ENCODE data around the gene RGS11.

Gene RGS11

DNA sequence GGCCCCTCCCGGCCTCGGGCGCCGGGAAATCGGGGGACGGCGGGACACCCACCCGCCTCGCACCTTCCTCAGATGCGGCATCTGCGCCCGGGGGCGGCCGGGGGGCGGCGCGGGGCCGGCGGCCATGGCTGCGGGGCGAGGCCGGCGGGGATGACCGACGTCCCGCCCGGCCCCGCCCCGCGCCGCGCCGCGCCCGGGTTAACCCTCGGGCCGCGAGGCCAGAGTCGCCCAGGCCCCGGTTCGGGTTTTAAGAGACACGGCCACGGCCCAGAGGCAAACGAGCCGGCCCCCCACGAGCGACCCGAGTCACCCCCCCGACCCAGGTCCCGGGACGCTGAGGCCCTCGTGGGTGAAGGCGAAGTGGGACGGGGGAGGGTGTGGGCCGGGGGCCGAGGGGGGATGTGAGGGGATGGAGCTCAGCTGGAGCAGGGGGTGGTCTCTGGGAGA lies at the start of gene RGS11:
Gene RGS11 (minus strand): TSS at position 159 of the 447 bp plus-strand sequence. CDS start 33 bp downstream, at position 126.
- DNase-seq, result no peak

DNA sequence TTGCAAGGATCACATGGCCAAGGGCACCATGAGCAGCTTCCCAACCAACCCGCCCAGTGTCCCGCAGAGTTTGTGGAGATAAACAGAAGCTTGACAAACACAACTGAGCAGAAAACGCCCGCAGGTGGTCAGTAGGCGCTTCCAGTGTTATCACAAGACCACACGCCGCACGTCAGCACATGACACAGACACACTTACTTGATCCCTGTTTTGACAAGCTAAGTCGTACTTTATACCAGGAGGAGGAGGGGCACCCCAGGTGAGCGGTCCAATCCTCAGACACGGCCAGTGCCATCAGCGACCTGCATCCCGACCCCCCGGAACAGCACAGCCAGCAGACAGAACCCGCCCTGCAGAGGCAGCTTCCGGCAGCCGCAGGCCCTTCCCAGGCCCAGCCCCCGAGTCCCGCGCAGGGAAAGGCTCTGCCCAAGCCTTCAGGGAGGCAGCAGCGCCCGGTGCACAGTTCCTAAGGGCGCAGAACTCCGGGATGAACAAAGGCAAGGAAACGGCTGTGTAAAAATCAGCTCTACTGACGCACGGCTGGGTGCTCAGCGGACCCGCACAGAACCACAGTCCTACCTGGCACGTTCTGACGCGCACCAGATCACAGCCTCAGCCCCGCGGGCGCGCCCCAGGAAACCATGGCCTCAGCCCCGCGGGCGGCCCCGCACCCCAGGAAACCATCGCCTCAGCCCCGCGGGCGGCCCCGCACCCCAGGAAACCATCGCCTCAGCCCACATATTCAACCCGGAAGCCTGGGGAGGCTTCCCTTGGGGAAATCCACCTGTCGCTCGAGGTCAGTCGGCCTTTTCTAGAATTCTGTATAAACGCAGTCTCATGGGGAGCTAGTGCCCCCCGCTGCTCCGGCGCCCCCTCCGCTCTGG lies 48.9 kb upstream of the RGS11 start:
- DNase-seq, result no peak

DNA sequence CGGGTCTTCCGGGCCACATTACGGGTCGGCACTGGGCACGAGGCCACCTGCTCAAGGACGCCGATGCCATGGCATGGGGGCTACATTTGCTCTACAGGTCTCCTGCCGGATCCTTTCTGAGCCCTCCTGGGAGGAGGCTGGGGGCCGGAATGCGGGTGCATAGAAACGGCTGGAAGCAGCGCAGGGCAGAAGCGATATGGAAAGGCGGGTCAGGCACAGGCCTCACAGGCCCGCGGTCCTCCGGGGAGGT lies 48.4 kb upstream of the RGS11 start:
- no peak for DNase-seq

DNA sequence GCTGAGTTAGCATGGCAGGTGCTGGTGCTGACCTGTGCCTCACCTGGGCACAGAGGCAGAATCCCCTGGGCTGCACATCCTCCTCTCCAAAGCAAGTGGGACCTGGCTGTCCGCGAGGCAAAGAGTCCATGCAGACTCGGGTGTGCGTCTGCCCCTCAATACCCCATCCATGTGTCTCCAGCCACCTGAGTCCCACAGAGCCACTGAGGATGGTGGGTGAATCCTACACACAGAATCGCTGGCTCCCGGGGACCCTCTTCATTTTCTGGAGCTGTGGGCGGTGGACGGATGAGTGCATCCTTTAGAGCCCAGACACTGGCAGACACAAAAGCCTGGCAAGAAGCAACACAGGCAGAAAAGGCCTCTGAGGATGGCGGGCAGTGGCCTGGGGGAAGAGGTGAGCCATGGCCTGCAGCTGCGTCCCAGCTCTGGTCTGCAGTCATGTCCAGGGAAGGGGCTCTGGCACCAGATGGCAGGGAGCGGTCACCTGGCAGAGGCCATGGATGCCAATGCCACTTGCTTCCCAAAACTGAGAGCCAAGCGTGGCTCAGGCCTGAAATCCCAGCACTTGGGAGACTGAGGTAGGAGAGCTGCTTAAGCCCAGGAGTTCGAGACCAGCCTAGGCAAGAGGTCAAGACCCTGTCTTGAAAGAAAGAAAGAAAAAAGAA lies 46.9 kb upstream of the RGS11 start:
- DNase-seq, result no peak

DNA sequence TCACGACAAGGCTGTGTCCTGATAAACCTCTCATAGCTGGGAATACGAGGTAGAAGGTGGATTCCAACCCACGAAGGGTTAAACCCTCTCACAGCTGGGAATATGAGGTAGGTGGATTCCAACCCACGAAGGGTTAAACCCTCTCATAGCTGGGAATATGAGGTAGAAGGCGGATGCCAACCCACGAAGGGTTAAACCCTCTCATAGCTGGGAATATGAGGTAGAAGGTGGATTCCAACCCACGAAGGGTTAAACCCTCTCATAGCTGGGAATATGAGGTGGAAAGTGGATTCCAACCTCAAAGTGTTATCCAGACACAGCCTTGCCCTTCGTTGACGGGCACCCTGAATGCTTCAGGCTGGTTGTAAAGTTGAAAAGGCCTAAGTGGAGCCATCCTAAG lies 45.8 kb upstream of the RGS11 start:
- no peak for DNase-seq

DNA sequence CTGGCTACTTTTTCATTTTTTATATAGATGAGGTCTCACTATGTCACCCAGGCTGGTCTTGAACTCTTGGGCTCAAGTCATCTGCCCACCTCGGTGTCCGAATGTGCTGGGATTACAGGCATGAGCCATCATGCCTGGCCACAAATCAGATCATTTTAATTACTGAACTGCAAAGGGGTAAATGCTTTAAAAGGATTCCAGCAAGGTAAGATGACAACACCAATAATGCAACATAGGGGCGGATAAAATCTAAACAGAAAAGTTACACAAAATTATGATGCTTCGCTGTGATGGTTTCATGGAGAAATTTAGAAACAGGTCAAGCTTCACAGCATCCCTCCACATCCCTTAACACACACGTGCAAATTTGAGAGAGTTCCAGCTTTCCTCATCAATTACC lies 44.5 kb upstream of the RGS11 start:
- no peak for DNase-seq

DNA sequence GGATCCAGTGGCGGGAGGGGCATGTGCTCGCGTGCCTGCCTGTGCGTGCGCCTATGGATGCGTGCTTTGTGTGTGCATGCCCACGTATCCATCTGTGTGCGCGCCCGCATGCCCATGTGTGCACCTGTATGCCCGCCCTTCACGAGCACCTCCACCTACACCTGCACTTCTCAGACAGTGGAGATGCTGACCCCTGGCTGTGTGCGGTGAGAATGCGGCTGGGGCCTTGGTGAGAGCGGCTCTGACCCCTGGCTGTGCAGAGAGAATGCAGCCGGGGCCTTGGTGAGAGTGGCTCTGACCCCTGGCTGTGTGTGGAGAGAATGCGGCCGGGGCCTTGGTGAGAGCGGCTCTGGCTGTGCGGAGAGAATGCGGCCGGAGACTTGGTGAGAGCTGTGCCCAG lies 42.9 kb upstream of the RGS11 start:
- DNase-seq, result no peak

DNA sequence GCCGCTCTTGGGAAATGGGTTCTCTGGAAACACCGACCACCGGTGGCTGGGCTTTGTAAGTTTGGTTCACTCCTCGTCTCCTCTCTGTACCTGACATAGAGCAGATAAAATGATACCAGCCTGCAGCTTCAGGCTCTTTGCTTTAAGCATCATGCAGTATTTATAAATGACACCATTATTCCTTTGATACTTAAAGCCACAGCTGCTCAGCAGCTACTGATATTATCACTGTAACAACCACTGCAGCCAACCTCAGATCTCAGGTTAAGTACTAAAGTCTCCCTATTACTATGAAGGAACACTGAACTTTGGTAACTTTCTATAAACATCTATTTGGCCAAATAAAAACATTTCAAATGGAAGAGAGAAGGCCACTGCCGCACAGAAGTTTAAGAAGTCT lies 41.8 kb upstream of the RGS11 start:
- no peak for DNase-seq

DNA sequence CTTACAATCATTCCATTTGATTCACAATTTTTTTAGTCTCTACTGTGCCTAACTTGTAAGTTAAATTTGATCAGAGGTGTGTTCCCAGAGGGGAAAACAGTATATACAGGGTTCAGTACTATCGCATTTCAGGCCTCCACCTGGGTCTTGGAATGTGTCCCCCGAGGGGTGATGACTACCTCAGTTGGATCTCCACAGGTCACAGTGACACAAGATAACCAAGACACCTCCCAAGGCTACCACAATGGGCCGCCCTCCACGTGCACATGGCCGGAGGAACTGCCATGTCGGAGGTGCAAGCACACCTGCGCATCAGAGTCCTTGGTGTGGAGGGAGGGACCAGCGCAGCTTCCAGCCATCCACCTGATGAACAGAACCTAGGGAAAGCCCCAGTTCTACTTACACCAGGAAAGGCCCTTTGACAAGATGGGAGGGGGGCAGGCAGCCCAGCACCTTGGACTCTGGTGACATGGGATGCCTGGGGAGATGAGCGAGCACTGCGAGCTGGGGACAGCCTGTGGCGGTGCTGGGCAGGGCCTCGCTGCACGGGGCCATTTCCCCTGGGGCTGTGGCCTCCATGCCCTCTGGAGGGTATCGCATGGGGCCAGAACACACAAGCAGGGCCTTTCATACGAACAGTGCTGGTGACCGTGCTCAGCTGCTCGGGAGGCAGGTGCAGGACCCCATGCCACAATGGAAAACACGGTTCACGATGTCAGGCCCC lies 41.2 kb upstream of the RGS11 start:
- no peak for DNase-seq

DNA sequence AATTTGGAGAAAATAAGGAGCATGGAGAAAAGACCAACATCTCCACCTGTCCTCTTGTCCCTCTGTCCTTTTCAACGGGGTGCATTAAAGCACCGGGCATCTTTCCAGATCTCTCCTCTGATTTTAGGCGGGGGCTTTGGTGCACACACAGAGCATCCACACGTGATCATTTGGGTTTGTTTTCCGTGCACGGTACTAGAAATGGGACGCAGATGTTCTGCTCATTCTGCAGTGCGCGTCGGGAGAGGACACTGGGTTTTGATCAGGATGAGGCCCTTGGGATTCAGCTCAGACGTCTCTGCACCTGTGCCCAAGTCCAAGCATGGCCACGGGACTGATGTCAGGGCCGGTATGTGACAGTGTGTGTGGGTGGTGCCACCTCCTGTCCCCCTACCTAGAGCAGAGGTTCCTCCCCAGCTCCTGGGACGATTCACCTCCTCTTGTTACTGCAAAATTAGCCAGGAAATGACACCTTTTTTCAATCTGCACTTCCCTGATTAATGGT lies 39.1 kb upstream of the RGS11 start:
- no peak for DNase-seq

DNA sequence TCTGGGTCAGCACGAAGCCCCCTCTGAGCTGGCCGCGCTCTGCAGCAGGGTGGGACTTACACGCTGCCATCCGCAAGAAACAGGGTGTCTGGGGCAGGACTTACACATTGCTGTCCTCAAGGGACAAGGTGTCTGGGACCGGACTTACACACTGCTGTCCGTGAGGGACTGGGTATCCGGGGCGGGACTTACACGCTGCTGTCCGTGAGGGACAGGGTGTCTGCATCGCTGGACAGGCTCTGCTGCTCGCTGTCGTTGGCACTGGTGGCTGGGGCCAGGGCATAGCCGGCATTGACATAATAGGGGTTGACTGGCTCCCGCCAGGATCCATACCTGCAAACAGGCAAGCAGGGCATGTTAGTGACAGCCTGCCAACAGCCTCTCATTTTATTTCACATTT lies 38.6 kb upstream of the RGS11 start:
- DNase-seq, result no peak

DNA sequence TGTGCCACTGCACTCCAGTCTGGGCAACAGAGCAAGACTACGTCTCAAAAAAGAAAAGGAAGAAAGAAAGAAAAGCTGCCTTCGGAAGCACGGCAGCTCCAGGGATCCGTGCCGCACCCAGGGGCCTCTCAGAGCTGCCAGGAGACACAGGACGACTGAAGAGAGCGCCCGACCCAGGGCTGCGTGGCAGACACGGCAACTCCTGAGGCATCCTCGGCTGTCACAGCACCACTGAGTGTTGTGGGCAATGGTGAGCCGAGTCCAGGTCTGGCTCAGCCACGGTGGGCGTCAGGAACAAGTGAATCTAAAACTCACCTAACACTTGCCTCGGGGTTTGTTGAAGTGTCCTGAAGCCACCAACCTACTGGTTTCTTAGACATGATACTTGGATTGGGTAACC lies 36.0 kb upstream of the RGS11 start:
- no peak for DNase-seq

DNA sequence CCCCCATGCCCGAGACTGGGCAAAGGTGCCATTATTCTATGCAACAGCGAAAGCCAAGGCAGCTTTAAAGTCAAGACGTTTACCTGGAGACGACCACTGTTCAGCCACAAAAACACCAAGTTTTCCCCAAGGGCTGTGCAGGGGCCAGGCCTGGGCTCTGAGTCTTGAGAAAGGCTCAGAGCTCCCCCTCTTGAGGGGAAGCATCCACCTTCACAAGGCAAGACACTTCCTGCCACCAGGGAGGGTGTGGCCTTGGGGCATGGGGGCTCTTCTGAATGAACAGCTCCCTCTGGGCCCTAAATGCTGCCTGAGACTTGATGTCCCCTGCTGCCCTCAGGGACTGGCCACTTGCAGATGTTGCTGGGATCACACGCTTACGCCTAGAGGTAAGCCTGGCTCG lies 33.7 kb upstream of the RGS11 start:
- DNase-seq, result no peak

DNA sequence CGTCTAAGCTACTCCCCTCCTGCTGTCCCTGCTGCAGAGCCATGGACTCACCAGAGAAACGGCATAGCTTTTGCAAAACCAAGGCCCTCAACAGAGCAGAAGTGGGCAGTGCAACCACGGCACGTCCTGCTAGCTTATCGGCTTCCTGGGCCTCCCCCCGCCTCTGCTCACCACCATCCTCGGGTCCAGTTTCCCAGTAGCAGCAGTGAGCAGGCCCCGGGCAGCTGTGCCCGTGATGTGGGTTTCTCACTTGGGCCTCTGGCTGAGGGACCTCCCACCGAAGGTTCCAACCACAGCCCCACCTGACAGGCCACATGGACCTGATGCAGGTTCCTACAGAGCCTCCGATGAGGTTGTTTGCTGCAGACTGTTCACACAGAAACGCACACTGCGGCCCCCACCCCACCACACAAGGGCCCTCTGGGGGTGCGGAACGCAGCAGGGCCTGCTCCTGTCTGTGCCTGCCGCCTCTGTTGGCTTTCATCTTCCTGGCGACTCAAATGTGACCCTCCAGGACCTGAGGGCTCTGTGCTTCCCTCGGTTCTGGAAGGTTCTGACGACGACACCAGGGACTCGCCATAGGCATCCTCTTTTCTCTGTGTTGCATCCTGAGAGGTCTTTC lies 32.1 kb upstream of the RGS11 start:
- DNase-seq, result no peak

DNA sequence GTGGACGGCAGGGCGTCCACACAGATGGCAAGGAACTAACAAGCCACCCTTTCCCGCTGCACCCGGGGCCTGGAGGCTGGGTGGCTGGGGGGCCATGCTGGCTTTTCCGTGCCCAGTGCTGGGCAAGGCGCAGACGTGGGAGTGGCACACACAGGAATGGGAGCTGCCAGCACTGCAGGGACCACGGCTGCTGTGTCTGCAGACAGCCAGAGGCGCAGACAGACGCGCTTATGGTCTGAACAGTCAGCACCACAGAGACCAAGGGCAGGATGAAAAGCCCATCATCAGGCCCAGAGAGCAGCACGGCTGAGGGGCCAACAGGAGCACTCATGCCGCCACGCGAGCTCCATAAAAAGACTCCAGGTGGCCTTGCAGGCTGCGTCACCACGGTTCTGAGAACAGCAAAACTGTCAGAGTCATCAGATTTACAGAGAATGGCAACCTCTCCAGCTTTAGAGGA lies 31.2 kb upstream of the RGS11 start:
- DNase-seq, result no peak

DNA sequence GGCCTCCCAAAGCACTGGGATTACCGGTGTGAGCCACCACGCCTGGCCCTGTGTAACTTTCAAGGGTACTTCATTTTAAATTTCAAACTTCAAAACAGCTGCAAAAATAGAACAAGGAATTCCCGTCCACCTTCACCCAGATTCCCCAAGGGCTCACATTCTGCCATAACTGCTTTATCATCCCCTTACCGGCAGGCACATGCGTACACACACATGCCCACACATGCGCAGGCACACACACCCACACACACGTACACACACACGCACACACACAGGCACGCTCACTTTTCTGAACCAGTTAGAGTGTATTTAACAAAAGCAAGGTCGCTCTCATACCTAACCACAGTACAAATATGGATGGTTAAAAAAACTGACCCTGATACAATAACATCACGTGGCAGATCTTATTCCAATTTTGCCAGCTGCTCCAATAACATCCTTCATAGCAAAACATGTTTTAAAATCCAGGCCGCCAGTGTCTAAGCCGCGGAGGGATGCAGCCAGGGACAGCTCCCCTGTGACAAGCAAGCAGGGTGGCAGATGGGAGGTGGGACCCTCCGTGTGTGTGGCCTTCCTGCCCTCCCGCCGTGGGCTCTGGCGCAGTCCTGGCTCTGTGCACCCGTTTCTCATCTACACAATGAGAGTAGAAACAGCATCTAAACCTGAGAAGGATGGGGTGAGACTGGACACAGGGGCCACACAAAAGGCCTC lies 30.3 kb upstream of the RGS11 start:
- DNase-seq, result no peak

DNA sequence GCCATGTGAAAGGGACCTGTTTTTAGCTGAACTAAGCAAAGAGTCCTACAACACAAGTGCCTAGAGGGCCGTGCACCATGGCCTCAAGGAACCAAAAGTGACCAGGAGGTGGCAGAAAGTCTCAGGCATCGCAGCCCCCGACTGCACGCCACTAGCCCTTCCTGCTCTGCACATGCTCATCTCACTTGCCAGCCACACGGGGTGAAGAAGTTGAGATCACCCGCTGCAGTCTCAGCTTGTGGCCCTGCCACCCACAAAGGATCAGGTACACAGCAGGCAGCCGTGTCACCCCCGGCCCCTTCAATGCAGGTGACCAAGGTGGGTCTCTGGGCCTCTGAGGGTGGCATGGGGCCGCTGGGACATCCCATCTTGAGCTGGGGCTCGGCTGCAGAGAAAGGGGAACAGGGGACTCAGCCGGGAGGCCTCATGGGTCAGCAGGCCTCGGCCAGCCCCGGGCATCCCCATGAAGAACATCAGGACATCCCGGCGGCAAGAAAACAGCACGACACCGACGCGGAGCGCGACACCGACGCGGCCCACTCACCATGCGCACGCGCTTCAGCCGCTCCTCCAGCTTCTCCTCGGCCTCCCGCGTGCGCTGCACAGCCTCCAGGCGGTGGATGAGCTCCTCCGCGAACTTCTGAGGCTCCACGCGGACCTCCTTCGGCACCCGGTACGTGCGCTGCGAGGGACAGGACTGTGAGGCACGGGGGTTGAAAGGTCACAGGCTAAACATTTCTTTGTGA lies 28.2 kb upstream of the RGS11 start:
- DNase-seq, result no peak

DNA sequence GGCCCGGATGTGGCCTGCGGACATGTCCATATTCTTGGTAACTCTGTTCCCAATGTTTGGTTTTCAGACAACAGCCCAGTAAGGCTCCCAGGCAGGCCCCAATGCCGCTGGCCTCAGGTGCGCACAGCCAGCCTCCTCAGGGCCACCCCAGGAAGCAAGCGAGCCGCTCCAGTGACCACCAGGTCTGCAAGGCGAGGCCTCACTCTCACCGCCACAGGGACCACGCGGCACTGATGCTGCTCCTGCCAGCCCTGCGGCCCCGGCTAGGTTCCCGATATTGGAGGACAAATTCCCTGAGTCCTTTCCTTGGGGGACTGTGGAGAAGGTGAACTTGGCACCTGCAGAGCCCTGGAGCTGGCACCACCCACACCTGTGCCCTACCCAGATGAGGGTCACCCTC lies 26.2 kb upstream of the RGS11 start:
- no peak for DNase-seq

DNA sequence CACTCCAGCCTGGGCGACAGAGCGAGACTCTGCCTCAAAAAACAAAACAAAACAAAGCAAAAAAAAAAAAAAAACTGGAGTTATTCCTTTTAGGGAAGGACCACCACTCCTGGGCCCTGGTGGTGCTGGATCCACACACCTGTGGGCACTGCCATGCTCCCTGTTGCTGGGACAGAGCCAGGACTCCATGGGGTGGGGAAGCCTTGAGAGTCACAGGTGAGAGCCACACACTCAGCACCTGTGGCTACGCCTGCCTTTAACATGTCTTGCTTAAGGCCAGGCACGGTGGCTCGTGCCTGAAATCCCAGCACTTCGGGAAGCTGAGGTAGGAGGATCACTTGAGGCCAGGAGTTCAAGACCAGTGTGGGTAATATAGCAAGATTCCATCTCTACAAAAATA lies 25.5 kb upstream of the RGS11 start:
- no peak for DNase-seq

DNA sequence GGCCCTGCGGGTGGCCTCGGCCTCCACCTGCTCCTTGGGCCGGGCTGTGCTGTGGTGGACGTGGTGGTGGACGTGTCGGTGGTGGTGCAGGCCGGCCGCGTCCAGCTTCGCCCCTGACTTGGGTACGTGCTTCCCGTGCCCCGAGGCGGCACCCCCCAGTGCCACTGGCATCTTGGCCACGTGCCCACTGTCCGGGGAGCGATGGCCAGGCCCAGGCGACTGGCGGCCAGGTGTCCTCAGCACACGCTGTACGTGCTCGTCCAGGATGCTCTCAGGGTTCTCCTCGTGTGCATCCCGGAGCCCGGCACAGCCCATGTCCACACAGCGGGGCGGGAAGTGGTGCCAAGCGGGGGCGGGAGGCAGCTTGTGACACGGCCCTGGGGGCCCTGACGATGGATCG lies 22.1 kb upstream of the RGS11 start:
- DNase-seq, result no peak

DNA sequence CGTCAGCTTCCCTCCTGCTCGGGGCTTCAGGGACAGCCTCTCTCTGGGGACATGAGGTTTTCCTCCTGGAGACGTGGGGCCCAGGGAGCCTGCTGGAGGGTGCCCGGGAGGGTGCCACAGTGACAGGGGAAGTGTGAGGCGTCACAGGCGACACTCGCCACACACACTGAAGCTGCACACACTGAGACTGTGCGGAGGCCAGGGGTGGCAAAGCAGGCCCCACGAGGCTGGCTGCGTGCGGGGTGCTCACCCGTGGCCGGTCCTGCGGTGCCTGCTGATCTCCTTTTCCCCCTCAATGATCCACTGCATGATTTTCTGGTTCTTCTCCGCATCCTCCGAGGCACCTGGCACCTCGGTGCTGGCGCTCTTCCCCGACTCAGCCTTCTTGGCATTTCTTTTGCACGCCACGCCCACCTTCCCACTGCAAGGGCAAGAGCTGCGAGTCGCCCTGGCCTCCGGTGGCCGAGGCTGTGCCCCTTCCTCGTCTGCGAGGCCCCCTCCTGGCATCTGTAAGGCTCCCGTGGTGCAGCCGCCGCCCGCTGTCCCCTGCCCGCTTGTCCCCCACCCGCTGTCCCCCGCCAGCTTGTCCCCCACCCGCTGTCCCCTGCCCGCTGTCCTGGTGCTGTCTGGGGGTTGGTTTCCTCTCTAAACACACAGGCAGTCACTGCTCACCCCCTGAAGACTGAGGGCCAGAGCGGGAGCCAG lies 21.2 kb upstream of the RGS11 start:
- no peak for DNase-seq

Measured in GOT3 (cell line).